Loucy (cell line): ENCODE data around the gene SLC44A1.

Experiments used
- H2AFZ ChIP-seq: fragments of 200-600 bp; sonication (generic); 2 replicates; pipeline ENCODE4 v1.6.0; 2016; ENCODE audit warnings: antibody characterized with exemption, mild to moderate bottlenecking, low read length, moderate library complexity
- H3F3A ChIP-seq: fragments of 200-600 bp; 2 replicates; pipeline ENCODE4 v1.6.0; 2016; ENCODE audit warnings: antibody characterized with exemption, low read depth, mild to moderate bottlenecking
- H3K27me3 ChIP-seq: fragments of 200-600 bp; sonication (generic); 2 replicates; pipeline ENCODE4 v1.6.1; 2014; ENCODE audit warnings: low read length, mild to moderate bottlenecking; ENCODE audit not compliant: insufficient read depth, poor library complexity, severe bottlenecking
- H3K36me3 ChIP-seq: fragments of 200-600 bp; sonication (generic); 2 replicates; pipeline ENCODE4 v1.6.1; 2016; ENCODE audit warnings: low read length; ENCODE audit not compliant: insufficient read depth
- H3K4me1 ChIP-seq: fragments of 200-600 bp; sonication (generic); 2 replicates; pipeline ENCODE4 v1.5.1; 2014; ENCODE audit warnings: low read length, mild to moderate bottlenecking; ENCODE audit not compliant: insufficient read depth, poor library complexity, severe bottlenecking
- H3K4me2 ChIP-seq: fragments of 200-600 bp; sonication (generic); 2 replicates; pipeline ENCODE4 v1.6.0; 2014; ENCODE audit warnings: antibody characterized with exemption, low read length, low read depth, mild to moderate bottlenecking; ENCODE audit not compliant: poor library complexity, severe bottlenecking
- H3K4me3 ChIP-seq: fragments of 200-600 bp; sonication (generic); 2 replicates; pipeline ENCODE4 v1.5.1; 2014; ENCODE audit warnings: low read length, mild to moderate bottlenecking, mixed read lengths; ENCODE audit not compliant: poor library complexity, severe bottlenecking
- H3K79me2 ChIP-seq: fragments of 200-600 bp; sonication (generic); 2 replicates; pipeline ENCODE4 v1.6.1; 2014; ENCODE audit warnings: low read length; ENCODE audit not compliant: insufficient read depth
- H3K9ac ChIP-seq: fragments of 200-600 bp; sonication (generic); 2 replicates; pipeline ENCODE4 v1.6.0; 2014; ENCODE audit warnings: mild to moderate bottlenecking, low read depth, low read length, moderate library complexity; ENCODE audit not compliant: poor library complexity, severe bottlenecking
- H3K9me2 ChIP-seq: fragments of 200-600 bp; sonication (generic); replicated peaks from 2 replicates; pipeline ENCODE4 v1.6.1; 2016; ENCODE audit warnings: low read depth, low read length, mixed read lengths
- H3K9me3 ChIP-seq: fragments of 200-600 bp; sonication (generic); 2 replicates; pipeline ENCODE4 v1.6.1; 2014; ENCODE audit warnings: mild to moderate bottlenecking, antibody characterized with exemption, low read length, low read depth; ENCODE audit not compliant: insufficient read depth
- H4K20me1 ChIP-seq: fragments of 200-600 bp; sonication (generic); 2 replicates; pipeline ENCODE4 v1.6.0; 2014; ENCODE audit warnings: antibody characterized with exemption, low read length, mild to moderate bottlenecking; ENCODE audit not compliant: insufficient read depth, poor library complexity, severe bottlenecking
- CTCF ChIP-seq: fragments of 200-600 bp; sonication (generic); conservative IDR thresholded peaks from 2 replicates; pipeline ENCODE4 v1.5.1; 2014; ENCODE audit warnings: mild to moderate bottlenecking, antibody characterized with exemption, low read length
- EZH2phosphoT487 ChIP-seq: fragments of 200-600 bp; IDR thresholded peaks from 2 replicates; pipeline ENCODE4 v1.6.1; 2018; ENCODE audit warnings: antibody characterized with exemption, mild to moderate bottlenecking, moderate library complexity, borderline replicate concordance

SLC44A1 gene

DNA sequence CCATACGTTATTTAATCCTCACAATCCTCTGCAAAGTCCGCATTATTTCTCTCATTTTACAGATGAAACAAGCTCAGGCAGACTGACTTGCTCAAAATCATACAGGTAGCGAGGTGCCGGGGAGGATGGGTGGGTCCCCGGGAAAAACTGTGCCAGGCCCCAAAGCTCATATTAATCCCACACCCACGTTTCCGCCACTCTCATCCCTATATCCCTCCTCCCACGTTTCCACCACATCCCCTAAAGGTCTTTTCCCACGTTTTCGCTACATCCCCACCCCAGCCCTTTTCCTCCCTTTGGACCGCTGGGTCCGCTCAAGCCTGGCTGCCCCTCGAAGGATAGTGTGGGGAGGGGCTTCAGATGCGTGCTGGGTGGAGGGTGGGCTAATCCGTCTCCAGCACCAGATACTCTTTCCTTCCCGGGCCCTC is 202.9 kb downstream of the SLC44A1 start:
- Histone ChIP-seq H3K9ac (peak overlapping the region; percentile 69), H4K20me1 (no peaks in the 10 kb centered on the region), H3F3A (no peaks in the 10 kb centered on the region), H3K4me2 (peak overlapping the region; percentile 75), H3K9me3 (no peaks in the 10 kb centered on the region), H2AFZ (peak overlapping the region; percentile 94), H3K79me2 (peaks cover 16% of the 10 kb centered on the region), H3K27me3 (no peaks in the 10 kb centered on the region), H3K4me1 (peaks cover 24% of the 10 kb centered on the region), H3K4me3 (peak overlapping the region; percentile 78), H3K9me2 (no peaks in the 10 kb centered on the region), H3K36me3 (no peaks in the 10 kb centered on the region)
- TF ChIP-seq CTCF = no peak
- TF ChIP-seq EZH2phosphoT487 = no peak

DNA sequence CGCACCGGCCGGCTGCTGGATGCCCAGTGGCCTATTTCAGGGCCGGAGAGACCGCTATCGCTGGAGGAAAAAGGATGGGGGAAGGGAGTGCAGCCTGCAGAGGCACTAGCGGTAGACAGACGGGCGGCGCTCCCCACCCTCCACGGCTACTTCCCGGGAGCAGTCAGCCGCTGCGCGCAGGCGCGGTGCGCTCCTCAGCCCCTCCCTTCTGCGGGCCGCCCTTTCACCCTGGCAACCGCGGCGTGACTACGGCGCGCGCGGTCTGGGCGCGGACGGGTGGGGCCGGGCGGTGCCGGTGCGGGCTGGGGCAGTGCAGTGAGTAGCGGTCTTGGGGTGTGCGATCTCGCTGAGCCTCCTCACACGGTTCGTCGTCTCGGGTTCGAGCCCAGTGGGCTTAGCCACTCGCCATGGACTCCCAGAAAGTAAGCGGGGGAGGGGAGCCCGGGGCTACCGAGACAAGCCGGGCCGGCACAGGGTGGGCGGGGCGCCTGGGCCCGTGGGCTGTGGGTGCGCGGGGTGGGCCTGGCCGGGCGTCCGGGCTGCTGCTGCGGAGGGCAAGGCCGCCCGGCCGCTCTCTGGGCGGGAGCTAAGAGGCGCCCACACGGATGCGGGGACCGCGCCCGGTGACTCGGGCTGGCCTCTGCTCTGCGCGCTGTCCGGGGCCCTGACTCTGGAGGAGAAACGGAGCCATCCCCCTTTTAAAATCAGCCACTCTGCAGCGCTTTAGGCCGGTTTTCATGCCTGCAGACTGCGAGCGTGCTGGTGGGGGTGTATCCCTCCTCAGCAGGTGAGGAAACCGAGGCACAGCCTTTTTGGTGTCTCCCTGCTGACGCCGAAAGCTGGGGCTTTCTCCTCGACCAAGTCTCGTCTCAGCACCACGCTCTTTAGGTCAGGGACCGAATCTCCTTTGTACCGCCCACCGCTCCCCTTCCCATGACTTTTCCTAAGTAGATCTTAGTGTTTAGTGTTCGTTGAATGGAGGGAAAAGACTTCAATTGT is 203.7 kb downstream of the SLC44A1 start, which contains the start of gene FSD1L:
TSS of gene FSD1L (plus strand) at position 221 of the 999 bp plus-strand sequence. CDS start at position 408, 187 bp downstream.
- Histone ChIP-seq H3K9ac (peak within 1 kb of the TSS; percentile 69), H3K4me2 (peak within 1 kb of the TSS; percentile 75), H3F3A (no peaks in the 10 kb centered on the region), H3K9me3 (no peaks in the 10 kb centered on the region), H4K20me1 (no peaks in the 10 kb centered on the region), H2AFZ (peak within 1 kb of the TSS; percentile 94), H3K79me2 (peaks cover 16% of the 10 kb centered on the region), H3K27me3 (no peaks in the 10 kb centered on the region), H3K36me3 (no peaks in the 10 kb centered on the region), H3K4me3 (peak within 1 kb of the TSS; percentile 78), H3K9me2 (no peaks in the 10 kb centered on the region), H3K4me1 (peaks cover 29% of the 10 kb centered on the region)
- no peak for TF ChIP-seq CTCF
- TF ChIP-seq EZH2phosphoT487 = no peak

GRCh38 chr9:105449081-105449480 is 204.6 kb downstream of the SLC44A1 start:
- peak overlapping the region; percentile 69 for H3K9ac ChIP-seq

More at GRCh38 chr9:105449081-105449480, 204.6 kb downstream of the SLC44A1 start:
- H3K4me3 ChIP-seq = peak overlapping the region; percentile 78
- H3K27me3 ChIP-seq = no peaks in the 10 kb centered on the region
- no peaks in the 10 kb centered on the region for H4K20me1 ChIP-seq
- H3K36me3 ChIP-seq = no peaks in the 10 kb centered on the region
- peak overlapping the region; percentile 75 for H3K4me2 ChIP-seq
- peaks cover 29% of the 10 kb centered on the region for H3K4me1 ChIP-seq
- H3K79me2 ChIP-seq = peaks cover 16% of the 10 kb centered on the region
- no peaks in the 10 kb centered on the region for H3K9me3 ChIP-seq
- H2AFZ ChIP-seq = peak overlapping the region; percentile 94; the same call in 1 of the 2 replicates
- no peaks in the 10 kb centered on the region for H3F3A ChIP-seq
- no peaks in the 10 kb centered on the region for H3K9me2 ChIP-seq
- TF ChIP-seq EZH2phosphoT487 (no peak), CTCF (no peak)
